Mesendoderm (in vitro differentiated cells): ENCODE measurements around the gene ANAPC16.

Source experiments
- DNase-seq: peaks from one replicate; pipeline ENCODE4 v3.0.0; 2013
- H2AK5ac ChIP-seq: 2 replicates; pipeline ENCODE4 v1.6.1; 2013; ENCODE audit warnings: low read length, inconsistent platforms
- H2BK120ac ChIP-seq: 2 replicates; pipeline ENCODE4 v1.6.1; 2013; ENCODE audit warnings: low read depth, mild to moderate bottlenecking, low read length, moderate library complexity, mixed read lengths
- H2BK15ac ChIP-seq: replicated peaks from 2 replicates; pipeline ENCODE4 v1.6.1; 2013; ENCODE audit warnings: low read depth, mild to moderate bottlenecking, moderate library complexity
- H2BK5ac ChIP-seq: 2 replicates; pipeline ENCODE4 v1.6.1; 2013; ENCODE audit warnings: low read length, inconsistent platforms
- H3K18ac ChIP-seq: 2 replicates; pipeline ENCODE4 v1.6.1; 2013; ENCODE audit warnings: mild to moderate bottlenecking, low read length, mixed read lengths
- H3K23ac ChIP-seq: one replicate; pipeline ENCODE4 v1.6.1; 2013; ENCODE audit warnings: low read length
- H3K27ac ChIP-seq: 2 replicates; pipeline ENCODE4 v1.5.1; 2013; ENCODE audit warnings: low read depth, mild to moderate bottlenecking, inconsistent platforms, low read length, moderate library complexity
- H3K27me3 ChIP-seq: 2 replicates; pipeline ENCODE4 v1.6.1; 2013; ENCODE audit warnings: low read length, control low read depth, mild to moderate bottlenecking, inconsistent platforms; ENCODE audit not compliant: insufficient read depth, poor library complexity
- H3K36me3 ChIP-seq: 2 replicates; pipeline ENCODE4 v1.6.1; 2013; ENCODE audit warnings: low read length, inconsistent platforms; ENCODE audit not compliant: control insufficient read depth, insufficient read depth
- H3K4ac ChIP-seq: one replicate; pipeline ENCODE4 v1.6.1; 2013; ENCODE audit warnings: low read depth, mild to moderate bottlenecking, low read length, moderate library complexity
- H3K4me1 ChIP-seq: 2 replicates; pipeline ENCODE4 v1.6.1; 2013; ENCODE audit warnings: low read depth, low read length, inconsistent platforms; ENCODE audit not compliant: control insufficient read depth
- H3K4me2 ChIP-seq: 2 replicates; pipeline ENCODE4 v1.6.1; 2013; ENCODE audit warnings: low read length
- H3K4me3 ChIP-seq: 2 replicates; pipeline ENCODE4 v1.5.1; 2013; ENCODE audit warnings: mild to moderate bottlenecking, low read length
- H3K56ac ChIP-seq: one replicate; pipeline ENCODE4 v1.6.1; 2013; ENCODE audit warnings: low read length
- H3K79me1 ChIP-seq: 2 replicates; pipeline ENCODE4 v1.6.1; 2013; ENCODE audit warnings: low read length, inconsistent platforms
- H3K79me2 ChIP-seq: 2 replicates; pipeline ENCODE4 v1.6.1; 2013; ENCODE audit warnings: mild to moderate bottlenecking, low read length; ENCODE audit not compliant: control insufficient read depth, insufficient read depth
- H3K9ac ChIP-seq: 2 replicates; pipeline ENCODE4 v1.6.1; 2013; ENCODE audit warnings: low read length, inconsistent platforms
- H4K5ac ChIP-seq: one replicate; pipeline ENCODE4 v1.6.1; 2013; ENCODE audit warnings: low read length
- H4K8ac ChIP-seq: one replicate; pipeline ENCODE4 v1.6.1; 2013; ENCODE audit warnings: low read depth, mild to moderate bottlenecking, control low read depth, low read length, moderate library complexity
- WGBS: extraction: QIAGEN DNeasy Blood & Tissue Kit; methylation state at CpG from one replicate; pipeline ENCODE4 v1.1.7; 2013; ENCODE audit warnings: low lambda C conversion rate, missing lambda C conversion rate; ENCODE audit not compliant: insufficient coverage; ENCODE audit errors: extremely low coverage; 5-methylcytosine and 5-hydroxymethylcytosine counted together

Gene ANAPC16

GRCh38 chr10:72173262-72173618, 42.6 kb upstream of the ANAPC16 start:
- no peak overlapping the region for H3K18ac ChIP-seq
- H3K79me1 ChIP-seq: no peaks in the 10 kb centered on the region
- H3K4me1 ChIP-seq: no peaks in the 10 kb centered on the region
- no peak overlapping the region for H3K27ac ChIP-seq
- H3K4me3 ChIP-seq: no peak overlapping the region
- no peak overlapping the region for H3K56ac ChIP-seq
- no peak overlapping the region for H3K4me2 ChIP-seq
- H3K23ac ChIP-seq: no peak overlapping the region
- no peak overlapping the region for H4K5ac ChIP-seq
- no peak overlapping the region for H3K4ac ChIP-seq
- H2BK5ac ChIP-seq: no peak overlapping the region
- H3K27me3 ChIP-seq: no peaks in the 10 kb centered on the region
- H2BK120ac ChIP-seq: no peak overlapping the region
- no peak overlapping the region for H3K9ac ChIP-seq
- H3K36me3 ChIP-seq: no peaks in the 10 kb centered on the region
- no peak overlapping the region for H4K8ac ChIP-seq
- H2AK5ac ChIP-seq: no peak overlapping the region
- no peak overlapping the region for H2BK15ac ChIP-seq
- no peak for DNase-seq
- no CpG with 5 or more reads among the region's 3 CpGs for WGBS
- H3K79me2 ChIP-seq: no peaks in the 10 kb centered on the region

GRCh38 chr10:72173619-72174296, 42.1 kb upstream of the ANAPC16 start:
- H4K5ac ChIP-seq: no peak overlapping the region
- no peak overlapping the region for H3K23ac ChIP-seq
- no peak overlapping the region for H2BK5ac ChIP-seq
- H3K27me3 ChIP-seq: no peaks in the 10 kb centered on the region
- no peaks in the 10 kb centered on the region for H3K79me2 ChIP-seq
- H3K36me3 ChIP-seq: no peaks in the 10 kb centered on the region
- DNase-seq: peak; percentile 19
- H3K56ac ChIP-seq: no peak overlapping the region
- H3K4me2 ChIP-seq: no peak overlapping the region
- H3K9ac ChIP-seq: no peak overlapping the region
- no peak overlapping the region for H2BK15ac ChIP-seq
- no CpG with 5 or more reads among the region's 7 CpGs for WGBS
- H3K79me1 ChIP-seq: no peaks in the 10 kb centered on the region
- H2AK5ac ChIP-seq: no peak overlapping the region
- H3K4ac ChIP-seq: no peak overlapping the region
- H4K8ac ChIP-seq: no peak overlapping the region
- H2BK120ac ChIP-seq: no peak overlapping the region
- no peak overlapping the region for H3K18ac ChIP-seq
- no peak overlapping the region for H3K27ac ChIP-seq
- H3K4me1 ChIP-seq: no peaks in the 10 kb centered on the region
- no peak overlapping the region for H3K4me3 ChIP-seq

GRCh38 chr10:72174297-72174662, 41.5 kb upstream of the ANAPC16 start:
- H3K27me3 ChIP-seq: no peaks in the 10 kb centered on the region
- H2BK120ac ChIP-seq: no peak overlapping the region
- no peaks in the 10 kb centered on the region for H3K79me1 ChIP-seq
- no peak overlapping the region for H3K4ac ChIP-seq
- no peak overlapping the region for H3K27ac ChIP-seq
- H3K36me3 ChIP-seq: no peaks in the 10 kb centered on the region
- no peak overlapping the region for H3K4me2 ChIP-seq
- H3K9ac ChIP-seq: no peak overlapping the region
- no peak overlapping the region for H3K23ac ChIP-seq
- no peak overlapping the region for H2AK5ac ChIP-seq
- no peak overlapping the region for H3K56ac ChIP-seq
- H2BK15ac ChIP-seq: no peak overlapping the region
- DNase-seq: no peak
- H3K4me1 ChIP-seq: no peaks in the 10 kb centered on the region
- H3K18ac ChIP-seq: no peak overlapping the region
- H3K79me2 ChIP-seq: no peaks in the 10 kb centered on the region
- no peak overlapping the region for H2BK5ac ChIP-seq
- no peak overlapping the region for H4K5ac ChIP-seq
- no peak overlapping the region for H3K4me3 ChIP-seq
- no peak overlapping the region for H4K8ac ChIP-seq

- no peak overlapping the region for H3K23ac ChIP-seq
- WGBS: no CpG with 5 or more reads among the region's 1 CpG
- no peak for DNase-seq
- no peak overlapping the region for H3K18ac ChIP-seq
- no peak overlapping the region for H3K4me2 ChIP-seq
- no peaks in the 10 kb centered on the region for H3K79me2 ChIP-seq
- no peak overlapping the region for H3K27ac ChIP-seq
- H4K5ac ChIP-seq: no peak overlapping the region
- H3K4me3 ChIP-seq: no peak overlapping the region
- no peak overlapping the region for H2BK120ac ChIP-seq
- H2BK5ac ChIP-seq: no peak overlapping the region
- no peak overlapping the region for H3K4ac ChIP-seq
- no peak overlapping the region for H2BK15ac ChIP-seq
- no peaks in the 10 kb centered on the region for H3K36me3 ChIP-seq
- H3K56ac ChIP-seq: no peak overlapping the region
- no peak overlapping the region for H2AK5ac ChIP-seq
- H4K8ac ChIP-seq: no peak overlapping the region
- no peaks in the 10 kb centered on the region for H3K79me1 ChIP-seq
- no peaks in the 10 kb centered on the region for H3K27me3 ChIP-seq
- no peaks in the 10 kb centered on the region for H3K4me1 ChIP-seq
- no peak overlapping the region for H3K9ac ChIP-seq
Observed at GRCh38 chr10:72175149-72175548, 40.7 kb upstream of the ANAPC16 start.

GRCh38 chr10:72176701-72177100, 39.1 kb upstream of the ANAPC16 start:
- no peak overlapping the region for H4K5ac ChIP-seq
- no peaks in the 10 kb centered on the region for H3K36me3 ChIP-seq
- no peak overlapping the region for H3K4me2 ChIP-seq
- no peak overlapping the region for H2AK5ac ChIP-seq
- no peak overlapping the region for H2BK5ac ChIP-seq
- no peak overlapping the region for H4K8ac ChIP-seq
- WGBS: no CpG with 5 or more reads among the region's 2 CpGs
- H3K4me3 ChIP-seq: no peak overlapping the region
- no peaks in the 10 kb centered on the region for H3K79me2 ChIP-seq
- no peak overlapping the region for H3K4ac ChIP-seq
- no peak overlapping the region for H2BK15ac ChIP-seq
- H3K23ac ChIP-seq: no peak overlapping the region
- H3K27me3 ChIP-seq: no peaks in the 10 kb centered on the region
- H3K27ac ChIP-seq: no peak overlapping the region
- H3K56ac ChIP-seq: no peak overlapping the region
- no peak overlapping the region for H2BK120ac ChIP-seq
- DNase-seq: no peak
- no peaks in the 10 kb centered on the region for H3K79me1 ChIP-seq
- no peak overlapping the region for H3K9ac ChIP-seq
- H3K18ac ChIP-seq: no peak overlapping the region
- H3K4me1 ChIP-seq: no peaks in the 10 kb centered on the region

GRCh38 chr10:72177454-72177853, 38.4 kb upstream of the ANAPC16 start:
- Histone ChIP-seq H3K4ac (no peak overlapping the region), H3K27me3 (no peaks in the 10 kb centered on the region), H3K23ac (no peak overlapping the region), H3K4me3 (no peak overlapping the region), H2BK5ac (no peak overlapping the region), H4K8ac (no peak overlapping the region), H2BK15ac (no peak overlapping the region), H3K27ac (no peak overlapping the region), H3K36me3 (no peaks in the 10 kb centered on the region), H2BK120ac (no peak overlapping the region), H3K4me2 (no peak overlapping the region), H3K56ac (no peak overlapping the region), H2AK5ac (no peak overlapping the region), H3K79me2 (no peaks in the 10 kb centered on the region), H4K5ac (no peak overlapping the region), H3K9ac (no peak overlapping the region), H3K18ac (no peak overlapping the region), H3K79me1 (no peaks in the 10 kb centered on the region), H3K4me1 (no peaks in the 10 kb centered on the region)
- WGBS: no CpG with 5 or more reads among the region's 2 CpGs
- no peak for DNase-seq
